Endothelial cell of umbilical vein (primary cell): ENCODE measurements around the gene ZNF512. TPM values are rescaled to one million over a fixed set of nuclear protein-coding genes. Genes with fewer than 3 reads are reported as not detected.

Experiments used
- BruUV-seq: library from RNA; stranded (reverse); fragments of 400-500 nt; replicated peaks from 2 replicates; lab custom pipeline; 2021; lab: Mats Ljungman, UMichigan
- CTCF ChIA-PET: fragments of 300-600, 350-600 bp; sonication (Branson Sonifier 250); formaldehyde crosslinking; loops from one replicate; lab custom pipeline; 2021; ENCODE audit warnings: antibody characterized with exemption, inconsistent platforms; lab: Charles Lee
- POLR2A ChIA-PET: fragments of 300-600, 350-600 bp; sonication (Branson Sonifier 250); formaldehyde crosslinking; loops from one replicate; lab custom pipeline; 2021; ENCODE audit warnings: antibody characterized with exemption, inconsistent platforms; lab: Charles Lee
- DNase-seq: peaks from one replicate; pipeline ENCODE4 v3.0.0-alpha.2; 2011; ENCODE audit warnings: low read depth, low spot score
- FAIRE-seq: peaks from 2 replicates; lab custom pipeline; 2011; peaks lifted over from hg19 to GRCh38; lab: Jason Lieb, UNC
- H2AFZ ChIP-seq: 2 replicates; pipeline ENCODE4 v1.6.0; 2012; ENCODE audit warnings: low read depth, low read length, control low read depth, inconsistent platforms
- H3K27ac ChIP-seq: 2 replicates; pipeline ENCODE4 v1.5.1; 2011; ENCODE audit warnings: low read depth, mild to moderate bottlenecking, control low read depth, low read length, moderate library complexity; ENCODE audit not compliant: insufficient read depth
- H3K27me3 ChIP-seq, 2 experiments: 2 replicates each; pipeline versions ENCODE4 v1.6.0 to v1.6.1; 2011; ENCODE audit warnings: low read length in 2 of 2, mixed read lengths in 1 of 2; ENCODE audit not compliant: control insufficient read depth in 2 of 2, insufficient read depth in 2 of 2
- H3K36me3 ChIP-seq, 2 experiments: 2 replicates in 1 of 2; 3 replicates in 1 of 2; pipeline ENCODE4 v1.5.1; 2011; ENCODE audit warnings: low read length in 2 of 2, mild to moderate bottlenecking in 1 of 2, moderate library complexity in 1 of 2; ENCODE audit not compliant: control insufficient read depth in 2 of 2, insufficient read depth in 2 of 2; ENCODE audit errors: extremely low read depth in 1 of 2
- H3K4me1 ChIP-seq: 3 replicates; pipeline ENCODE4 v1.5.1; 2011; ENCODE audit warnings: mild to moderate bottlenecking, low read length; ENCODE audit not compliant: control insufficient read depth, insufficient read depth; ENCODE audit errors: extremely low read depth
- H3K4me2 ChIP-seq: 2 replicates; pipeline ENCODE4 v1.6.1; 2011; ENCODE audit warnings: low read length, control low read depth, mixed read lengths; ENCODE audit not compliant: insufficient read depth
- H3K4me3 ChIP-seq, 3 experiments: fragments of 200-600 bp in 1 of 3; sonication (generic), shearing (Covaris generic) in 1 of 3; replicated peaks in 1 of 3; 2 replicates each; pipeline ENCODE4 v1.5.1; 2011 to 2016; ENCODE audit warnings: control low read depth in 3 of 3, low read length in 3 of 3, mild to moderate bottlenecking in 2 of 3, inconsistent platforms in 1 of 3, low read depth in 1 of 3, moderate library complexity in 1 of 3; ENCODE audit not compliant: insufficient read depth in 1 of 3
- H3K79me2 ChIP-seq: 2 replicates; pipeline ENCODE4 v1.6.0; 2012; ENCODE audit warnings: low read length, inconsistent platforms; ENCODE audit not compliant: control insufficient read depth, insufficient read depth
- H3K9ac ChIP-seq: replicated peaks from 2 replicates; pipeline ENCODE3; 2011; ENCODE audit warnings: low read length, control low read depth; ENCODE audit not compliant: insufficient read depth; ENCODE audit errors: extremely low read depth
- H3K9me1 ChIP-seq: replicated peaks from 3 replicates; pipeline ENCODE4 v1.6.0; 2011; ENCODE audit warnings: mild to moderate bottlenecking, low read length; ENCODE audit not compliant: control insufficient read depth, insufficient read depth; ENCODE audit errors: extremely low read depth
- H3K9me3 ChIP-seq: replicated peaks from 2 replicates; pipeline ENCODE4 v1.5.1; 2012; ENCODE audit warnings: low read length, inconsistent platforms; ENCODE audit not compliant: control insufficient read depth, insufficient read depth
- H4K20me1 ChIP-seq: replicated peaks from 2 replicates; pipeline ENCODE3; 2011; ENCODE audit warnings: mild to moderate bottlenecking, low read length; ENCODE audit not compliant: control insufficient read depth, insufficient read depth; ENCODE audit errors: extremely low read depth
- EZH2 ChIP-seq: IDR thresholded peaks from 2 replicates; pipeline ENCODE4 v1.6.1; 2012; ENCODE audit warnings: borderline replicate concordance, low read depth, mild to moderate bottlenecking, moderate library complexity, low read length, inconsistent platforms; ENCODE audit not compliant: severe bottlenecking
- FOS ChIP-seq: IDR thresholded peaks from 2 replicates; pipeline ENCODE4 v1.6.1; 2011; ENCODE audit warnings: mild to moderate bottlenecking, low read length, moderate library complexity, borderline replicate concordance; ENCODE audit not compliant: insufficient read depth
- GATA2 ChIP-seq: IDR thresholded peaks from 2 replicates; pipeline ENCODE4 v1.7.0; 2011; ENCODE audit warnings: low read depth, mild to moderate bottlenecking, moderate library complexity, mixed read lengths, low read length; ENCODE audit not compliant: insufficient read length, insufficient read depth
- JUN ChIP-seq: IDR thresholded peaks from 2 replicates; pipeline ENCODE4 v1.6.1; 2011; ENCODE audit warnings: borderline replicate concordance, low read depth; ENCODE audit not compliant: insufficient read length, insufficient read depth
- MAX ChIP-seq: IDR thresholded peaks from 2 replicates; pipeline ENCODE4 v1.6.1; 2011; ENCODE audit not compliant: insufficient read depth, insufficient read length
- MYC ChIP-seq: IDR thresholded peaks from one replicate; pipeline ENCODE4 v1.6.1; 2011; ENCODE audit warnings: mild to moderate bottlenecking, low read depth, low read length
- POLR2A ChIP-seq: IDR thresholded peaks from 2 replicates; pipeline ENCODE4 v1.6.1; 2012; ENCODE audit warnings: low read depth, mild to moderate bottlenecking, control low read depth, low read length
- POLR2AphosphoS5 ChIP-seq: IDR thresholded peaks from 2 replicates; pipeline ENCODE4 v1.6.1; 2012; ENCODE audit warnings: low read depth, mild to moderate bottlenecking, control low read depth, low read length, moderate library complexity; ENCODE audit not compliant: insufficient read depth
- dilution Hi-C: fragments of 300-500 bp; cut with MboI; formaldehyde crosslinking; loops from one replicate; pipeline ENCODE4 v1.15.0; 2019; ENCODE audit warnings: low sequenced_read_pairs; ENCODE audit not compliant: extremely low pct_ligation_motif_present
- intact Hi-C: fragments of 100-400 bp; cut with micrococcal nuclease; formaldehyde crosslinking; loops from one replicate; pipeline ENCODE4 v1.10.0; 2022
- polyA plus RNA-seq, 4 experiments: library from polyadenylated mRNA; depleted of rRNA in 3 of 4; stranded (reverse) in 3 of 4; unstranded in 1 of 4; fragments of >200 nt; gene quantifications; 2 replicates each; pipeline versions ENCODE4 v1.2.1 to v1.2.3, GENCODE V29; 2011 to 2012; ENCODE audit warnings: missing spikeins in 1 of 4
- total RNA-seq: library from RNA; stranded (reverse); gene quantifications from 2 replicates; pipeline ENCODE4 v1.2.3, GENCODE V29; 2021
- TF ChIP-seq, protein P1 (sequence below), 2 donors: IDR thresholded peaks; 1 replicate in 1 of 2; 2 replicates in 1 of 2; pipeline ENCODE4 v1.5.1; 2011; ENCODE audit warnings: low read length in 2 of 2, mild to moderate bottlenecking in 2 of 2, moderate library complexity in 2 of 2, control low read depth in 1 of 2, inconsistent platforms in 1 of 2, low read depth in 1 of 2; ENCODE audit not compliant: insufficient read depth in 1 of 2; ENCODE audit errors: extremely low read depth in 1 of 2

The ZNF512 gene
- total and polyA plus RNA-seq, 2 donors (not counting 3 experiments of a cell fraction or from before 2014, with no cell fraction given): 17.8 to 37.0 TPM

DNA sequence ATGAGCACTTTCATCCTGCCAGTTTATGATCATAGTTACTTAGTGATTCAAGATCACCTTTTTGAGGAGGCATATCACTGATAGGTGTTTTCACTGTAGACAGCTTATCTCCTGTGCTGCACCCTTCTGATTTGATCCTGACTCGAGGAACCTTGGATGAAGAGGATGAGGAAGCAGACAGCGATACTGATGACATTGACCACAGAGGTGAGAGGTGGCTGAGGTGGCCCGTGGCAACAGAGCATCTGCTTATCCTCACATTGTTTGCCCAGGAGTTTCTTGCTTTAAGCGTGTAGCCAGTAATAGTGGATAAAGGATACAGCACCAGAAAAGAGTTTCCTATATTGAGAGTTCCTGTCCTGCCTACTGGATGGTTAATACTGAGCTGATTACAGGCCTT, 64.9 kb downstream of the ZNF512 start:
- H3K27ac ChIP-seq: no peak overlapping the region
- intact Hi-C loops: no loop called here
- H3K4me3 ChIP-seq: no peak overlapping the region

More for the DNA sequence above, 64.9 kb downstream of the ZNF512 start:
- dilution Hi-C loops: no loop called here
- ChIA-PET POLR2A (no interaction called here), CTCF (interaction anchor here (1.0 to 2.6 kb wide), 3 partner anchors 9 to 36 kb away, joined by 3 to 10 read pairs (median 3); no protein-coding TSS in a partner anchor)
- no peaks in the 10 kb centered on the region for H3K27me3 ChIP-seq
- H2AFZ ChIP-seq: no peak overlapping the region
- no peak overlapping the region for H3K9ac ChIP-seq
- no peak for FAIRE-seq
- no peaks in the 10 kb centered on the region for H4K20me1 ChIP-seq
- peaks cover 18 to 21% of the 10 kb centered on the region in 2 experiments for H3K36me3 ChIP-seq
- H3K9me3 ChIP-seq: no peaks in the 10 kb centered on the region
- H3K9me1 ChIP-seq: no peaks in the 10 kb centered on the region
- TF ChIP-seq JUN (no peak), MYC (no peak), POLR2AphosphoS5 (no peak), EZH2 (no peak), GATA2 (no peak), FOS (no peak), POLR2A (no peak), MAX (no peak)
- TF ChIP-seq, protein P1, sequence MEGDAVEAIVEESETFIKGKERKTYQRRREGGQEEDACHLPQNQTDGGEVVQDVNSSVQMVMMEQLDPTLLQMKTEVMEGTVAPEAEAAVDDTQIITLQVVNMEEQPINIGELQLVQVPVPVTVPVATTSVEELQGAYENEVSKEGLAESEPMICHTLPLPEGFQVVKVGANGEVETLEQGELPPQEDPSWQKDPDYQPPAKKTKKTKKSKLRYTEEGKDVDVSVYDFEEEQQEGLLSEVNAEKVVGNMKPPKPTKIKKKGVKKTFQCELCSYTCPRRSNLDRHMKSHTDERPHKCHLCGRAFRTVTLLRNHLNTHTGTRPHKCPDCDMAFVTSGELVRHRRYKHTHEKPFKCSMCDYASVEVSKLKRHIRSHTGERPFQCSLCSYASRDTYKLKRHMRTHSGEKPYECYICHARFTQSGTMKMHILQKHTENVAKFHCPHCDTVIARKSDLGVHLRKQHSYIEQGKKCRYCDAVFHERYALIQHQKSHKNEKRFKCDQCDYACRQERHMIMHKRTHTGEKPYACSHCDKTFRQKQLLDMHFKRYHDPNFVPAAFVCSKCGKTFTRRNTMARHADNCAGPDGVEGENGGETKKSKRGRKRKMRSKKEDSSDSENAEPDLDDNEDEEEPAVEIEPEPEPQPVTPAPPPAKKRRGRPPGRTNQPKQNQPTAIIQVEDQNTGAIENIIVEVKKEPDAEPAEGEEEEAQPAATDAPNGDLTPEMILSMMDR (IDR thresholded peaks at IDR 0.05; ENCODE audit: extremely low read depth in 1 of 2, insufficient read depth in 1 of 2, low read depth in 1 of 2, low read length in 2 of 2): no peak
- BruUV-seq: no TSS peak
- H3K4me2 ChIP-seq: no peak overlapping the region
- no peaks in the 10 kb centered on the region for H3K79me2 ChIP-seq
- DNase-seq: no peak
- peaks cover 5% of the 10 kb centered on the region for H3K4me1 ChIP-seq
